ENCODE measurements around the gene RNF126. TPM values are rescaled to one million over a fixed set of nuclear protein-coding genes. Genes with fewer than 3 reads are reported as not detected.

Gene RNF126
- polyA plus RNA-seq, 1 donor from 2014 or later = 33.7 TPM

DNA sequence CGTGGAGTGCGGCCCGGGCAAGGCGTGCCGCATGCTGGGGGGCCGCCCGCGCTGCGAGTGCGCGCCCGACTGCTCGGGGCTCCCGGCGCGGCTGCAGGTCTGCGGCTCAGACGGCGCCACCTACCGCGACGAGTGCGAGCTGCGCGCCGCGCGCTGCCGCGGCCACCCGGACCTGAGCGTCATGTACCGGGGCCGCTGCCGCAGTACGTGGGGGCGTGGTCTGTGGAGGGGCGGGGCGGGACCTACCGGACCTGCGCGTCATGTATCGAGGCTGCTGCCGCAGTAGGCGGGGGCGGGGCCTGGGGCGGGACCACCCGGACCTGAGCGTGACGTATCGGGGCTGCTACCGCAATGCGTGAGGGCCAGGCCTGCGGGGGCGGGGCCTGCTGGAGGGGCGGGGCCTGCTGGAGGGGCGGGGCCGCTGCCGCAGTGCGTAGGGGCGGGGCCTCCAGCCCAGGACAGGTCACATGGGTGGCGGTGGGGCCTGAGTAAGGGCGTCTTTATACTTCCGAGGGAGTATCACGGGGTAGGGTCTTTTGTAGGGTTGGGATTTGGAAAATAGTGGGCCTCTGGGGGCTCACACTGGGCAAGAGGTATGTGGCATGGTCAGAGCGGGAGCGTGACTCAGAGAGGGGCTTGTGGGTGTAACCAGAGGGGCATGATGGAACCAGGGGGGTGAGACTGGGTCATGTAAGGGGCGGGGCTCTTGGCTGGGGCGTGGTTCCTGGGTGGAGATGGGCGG, 17.4 kb upstream of the RNF126 start:
- no peaks in the 10 kb centered on the region for H3K36me3 ChIP-seq (ENCODE audit: insufficient read depth, low read length)
- no peaks in the 10 kb centered on the region for H3F3A ChIP-seq (ENCODE audit: insufficient read depth, low read length, poor library complexity, severe bottlenecking)
- TF ChIP-seq RAD21 (conservative IDR thresholded peaks at IDR 0.05) (peak; percentile 62), EZH2 (IDR thresholded peaks at IDR 0.05; ENCODE audit: borderline replicate concordance, insufficient read depth, low read length, poor library complexity, severe bottlenecking) (no peak), EP300 (conservative IDR thresholded peaks at IDR 0.05; ENCODE audit: poor library complexity, severe bottlenecking) (no peak), POLR2AphosphoS5 (IDR thresholded peaks at IDR 0.05) (peak; percentile 92), MXI1 (conservative IDR thresholded peaks at IDR 0.05; ENCODE audit: poor library complexity, severe bottlenecking) (peak; percentile 53), TAF1 (IDR thresholded peaks at IDR 0.05; ENCODE audit: low read depth) (no peak), SMC3 (conservative IDR thresholded peaks at IDR 0.05; ENCODE audit: poor library complexity) (peak; percentile 69)
- TF ChIP-seq, protein P1, sequence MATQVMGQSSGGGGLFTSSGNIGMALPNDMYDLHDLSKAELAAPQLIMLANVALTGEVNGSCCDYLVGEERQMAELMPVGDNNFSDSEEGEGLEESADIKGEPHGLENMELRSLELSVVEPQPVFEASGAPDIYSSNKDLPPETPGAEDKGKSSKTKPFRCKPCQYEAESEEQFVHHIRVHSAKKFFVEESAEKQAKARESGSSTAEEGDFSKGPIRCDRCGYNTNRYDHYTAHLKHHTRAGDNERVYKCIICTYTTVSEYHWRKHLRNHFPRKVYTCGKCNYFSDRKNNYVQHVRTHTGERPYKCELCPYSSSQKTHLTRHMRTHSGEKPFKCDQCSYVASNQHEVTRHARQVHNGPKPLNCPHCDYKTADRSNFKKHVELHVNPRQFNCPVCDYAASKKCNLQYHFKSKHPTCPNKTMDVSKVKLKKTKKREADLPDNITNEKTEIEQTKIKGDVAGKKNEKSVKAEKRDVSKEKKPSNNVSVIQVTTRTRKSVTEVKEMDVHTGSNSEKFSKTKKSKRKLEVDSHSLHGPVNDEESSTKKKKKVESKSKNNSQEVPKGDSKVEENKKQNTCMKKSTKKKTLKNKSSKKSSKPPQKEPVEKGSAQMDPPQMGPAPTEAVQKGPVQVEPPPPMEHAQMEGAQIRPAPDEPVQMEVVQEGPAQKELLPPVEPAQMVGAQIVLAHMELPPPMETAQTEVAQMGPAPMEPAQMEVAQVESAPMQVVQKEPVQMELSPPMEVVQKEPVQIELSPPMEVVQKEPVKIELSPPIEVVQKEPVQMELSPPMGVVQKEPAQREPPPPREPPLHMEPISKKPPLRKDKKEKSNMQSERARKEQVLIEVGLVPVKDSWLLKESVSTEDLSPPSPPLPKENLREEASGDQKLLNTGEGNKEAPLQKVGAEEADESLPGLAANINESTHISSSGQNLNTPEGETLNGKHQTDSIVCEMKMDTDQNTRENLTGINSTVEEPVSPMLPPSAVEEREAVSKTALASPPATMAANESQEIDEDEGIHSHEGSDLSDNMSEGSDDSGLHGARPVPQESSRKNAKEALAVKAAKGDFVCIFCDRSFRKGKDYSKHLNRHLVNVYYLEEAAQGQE (IDR thresholded peaks at IDR 0.05; ENCODE audit: borderline replicate concordance) = no peak
- TF ChIP-seq, protein P2, sequence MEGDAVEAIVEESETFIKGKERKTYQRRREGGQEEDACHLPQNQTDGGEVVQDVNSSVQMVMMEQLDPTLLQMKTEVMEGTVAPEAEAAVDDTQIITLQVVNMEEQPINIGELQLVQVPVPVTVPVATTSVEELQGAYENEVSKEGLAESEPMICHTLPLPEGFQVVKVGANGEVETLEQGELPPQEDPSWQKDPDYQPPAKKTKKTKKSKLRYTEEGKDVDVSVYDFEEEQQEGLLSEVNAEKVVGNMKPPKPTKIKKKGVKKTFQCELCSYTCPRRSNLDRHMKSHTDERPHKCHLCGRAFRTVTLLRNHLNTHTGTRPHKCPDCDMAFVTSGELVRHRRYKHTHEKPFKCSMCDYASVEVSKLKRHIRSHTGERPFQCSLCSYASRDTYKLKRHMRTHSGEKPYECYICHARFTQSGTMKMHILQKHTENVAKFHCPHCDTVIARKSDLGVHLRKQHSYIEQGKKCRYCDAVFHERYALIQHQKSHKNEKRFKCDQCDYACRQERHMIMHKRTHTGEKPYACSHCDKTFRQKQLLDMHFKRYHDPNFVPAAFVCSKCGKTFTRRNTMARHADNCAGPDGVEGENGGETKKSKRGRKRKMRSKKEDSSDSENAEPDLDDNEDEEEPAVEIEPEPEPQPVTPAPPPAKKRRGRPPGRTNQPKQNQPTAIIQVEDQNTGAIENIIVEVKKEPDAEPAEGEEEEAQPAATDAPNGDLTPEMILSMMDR (IDR thresholded peaks at IDR 0.05; ENCODE audit: poor library complexity, severe bottlenecking) = peak; percentile 81
- peak overlapping the region; percentile 84 for H2AFZ ChIP-seq (ENCODE audit: low read depth, low read length)
- no peak overlapping the region for H3K4me2 ChIP-seq (ENCODE audit: low read length)
- peak overlapping the region; percentile 85 for H3K4me3 ChIP-seq (ENCODE audit: low read length)
- peaks cover 3% of the 10 kb centered on the region for H3K27me3 ChIP-seq (ENCODE audit: insufficient read depth, low read depth, low read length)
- no peaks in the 10 kb centered on the region for H3K9me3 ChIP-seq (ENCODE audit: low read length)
- H3K9me2 ChIP-seq (ENCODE audit: insufficient read depth, low read length) = no peaks in the 10 kb centered on the region
- no peaks in the 10 kb centered on the region for H4K20me1 ChIP-seq (ENCODE audit: insufficient read depth)
- H3K9ac ChIP-seq (ENCODE audit: low read length) = peak overlapping the region; percentile 88
- no peaks in the 10 kb centered on the region for H3K79me2 ChIP-seq (replicated peaks; ENCODE audit: insufficient read depth, low read length)
- peak overlapping the region; percentile 90 for H3K27ac ChIP-seq (ENCODE audit: low read length)

DNA sequence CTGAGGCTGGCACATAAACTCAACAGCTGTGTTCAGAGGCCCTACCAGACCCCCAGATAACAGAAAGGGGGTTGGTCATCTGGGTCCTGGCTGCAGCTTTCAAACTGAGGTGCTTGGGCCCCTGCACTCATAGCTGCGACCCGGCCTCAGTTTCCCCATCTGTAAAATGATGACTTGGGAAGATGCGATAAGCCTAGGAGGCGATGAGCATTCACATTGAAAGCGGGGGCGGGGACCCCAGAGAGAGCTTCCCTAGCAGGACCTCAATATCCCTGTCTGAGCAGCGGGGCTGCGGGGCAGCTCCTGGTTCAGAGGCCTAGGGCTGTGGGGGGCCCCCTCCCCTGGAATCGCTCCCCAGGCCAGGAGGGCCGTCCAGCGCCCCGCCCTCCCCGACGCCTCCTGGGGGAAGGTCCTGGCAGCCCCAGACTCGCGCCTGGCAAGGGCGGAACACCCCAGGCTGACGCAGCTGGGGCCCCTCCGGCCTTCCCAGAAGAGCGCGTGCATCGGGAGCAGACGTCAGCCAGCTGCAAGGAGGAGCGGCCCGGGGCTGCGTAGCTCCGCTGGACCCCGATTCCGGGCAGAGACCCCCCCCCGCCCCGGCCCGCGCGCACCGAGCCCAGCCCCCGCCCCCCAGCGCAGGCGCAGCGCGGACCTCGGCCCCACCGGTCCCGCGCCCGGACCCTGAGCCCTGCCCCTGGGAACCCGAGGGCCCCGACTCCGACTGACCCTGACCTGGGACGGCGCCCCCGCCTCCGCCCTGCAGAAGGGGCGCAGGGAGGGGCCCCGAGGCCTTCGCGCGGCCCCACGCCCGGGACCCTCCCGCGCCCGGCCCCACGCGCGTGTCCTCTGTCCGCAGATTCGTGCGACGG, 16.6 kb upstream of the RNF126 start:
- Histone ChIP-seq H3F3A (ENCODE audit: insufficient read depth, low read length, poor library complexity, severe bottlenecking) (no peaks in the 10 kb centered on the region), H3K4me3 (ENCODE audit: low read length) (peak overlapping the region; percentile 85), H2AFZ (ENCODE audit: low read depth, low read length) (no peak overlapping the region), H3K36me3 (ENCODE audit: insufficient read depth, low read length) (no peaks in the 10 kb centered on the region), H3K9ac (ENCODE audit: low read length) (peak overlapping the region; percentile 88), H4K20me1 (ENCODE audit: insufficient read depth) (no peaks in the 10 kb centered on the region), H3K79me2 (replicated peaks; ENCODE audit: insufficient read depth, low read length) (no peaks in the 10 kb centered on the region), H3K27ac (ENCODE audit: low read length) (peak overlapping the region; percentile 62), H3K4me2 (ENCODE audit: low read length) (peak overlapping the region; percentile 62), H3K9me3 (ENCODE audit: low read length) (no peaks in the 10 kb centered on the region), H3K27me3 (ENCODE audit: insufficient read depth, low read depth, low read length) (peaks cover 3% of the 10 kb centered on the region), H3K9me2 (ENCODE audit: insufficient read depth, low read length) (no peaks in the 10 kb centered on the region)
- TF ChIP-seq, protein P1 (IDR thresholded peaks at IDR 0.05; ENCODE audit: borderline replicate concordance) = peak; percentile 39
- TF ChIP-seq EP300 (conservative IDR thresholded peaks at IDR 0.05; ENCODE audit: poor library complexity, severe bottlenecking) (peak; percentile 63), TAF1 (IDR thresholded peaks at IDR 0.05; ENCODE audit: low read depth) (no peak), EZH2 (IDR thresholded peaks at IDR 0.05; ENCODE audit: borderline replicate concordance, insufficient read depth, low read length, poor library complexity, severe bottlenecking) (no peak), SMC3 (conservative IDR thresholded peaks at IDR 0.05; ENCODE audit: poor library complexity) (no peak), POLR2AphosphoS5 (IDR thresholded peaks at IDR 0.05) (no peak), RAD21 (conservative IDR thresholded peaks at IDR 0.05) (no peak), MXI1 (conservative IDR thresholded peaks at IDR 0.05; ENCODE audit: poor library complexity, severe bottlenecking) (peak; percentile 87)
- TF ChIP-seq, protein P2 (IDR thresholded peaks at IDR 0.05; ENCODE audit: poor library complexity, severe bottlenecking) = no peak

All from neural cell (in vitro differentiated cells).